ENCODE measurements around the gene SEMA4B. TPM values are rescaled to one million over a fixed set of nuclear protein-coding genes. Genes with fewer than 3 reads are reported as not detected.
A peak's percentile ranks its signal among the peaks of the same experiment; 100 is the strongest.

The SEMA4B gene
- total RNA-seq, 2 donors from 2014 or later: 42.8 to 63.9 TPM

DNA sequence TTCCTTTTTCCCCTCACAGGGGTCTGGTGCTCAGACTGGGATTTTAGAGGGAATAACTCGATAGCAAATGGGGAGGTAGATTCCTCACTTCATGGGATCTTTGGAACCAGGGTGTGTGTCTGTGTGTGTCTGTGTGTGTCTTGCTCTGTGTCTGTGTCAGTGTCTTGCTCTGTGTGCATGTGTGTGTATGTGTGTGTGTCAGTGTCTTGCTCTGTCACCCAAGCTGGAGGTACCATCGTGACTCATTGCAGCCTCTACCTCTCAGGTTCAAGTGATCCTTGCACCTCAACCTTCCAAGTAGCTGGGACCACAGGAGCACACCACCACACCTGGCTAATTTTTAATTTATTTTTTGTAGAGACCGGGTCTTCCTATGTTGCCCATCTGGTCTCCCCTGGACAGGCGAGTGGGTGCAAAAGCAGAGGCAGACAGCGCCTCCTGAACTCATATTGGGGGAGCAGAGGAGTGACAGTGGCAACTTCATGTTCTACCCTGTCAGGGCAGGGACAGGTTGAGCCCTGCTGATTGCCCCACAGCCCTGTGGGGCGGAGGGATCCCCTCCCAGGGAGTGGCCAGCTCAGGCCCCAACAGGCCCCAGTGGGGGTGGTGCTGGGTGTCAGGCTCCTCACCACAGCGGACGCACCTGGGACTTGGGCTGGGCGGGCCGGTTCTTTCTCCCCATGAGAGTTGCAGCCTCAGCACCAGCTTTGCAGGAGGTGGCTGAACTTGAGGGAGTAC lies 10.4 kb upstream of the SEMA4B start:
- Histone ChIP-seq H3K27me3 (no peaks in the 10 kb centered on the region), H3K4me1 (peaks cover 88% of the 10 kb centered on the region), H3K4me3 (no peak overlapping the region), H3K9me3 (no peaks in the 10 kb centered on the region), H3K36me3 (replicated peaks in 1 of 2; ENCODE audit: insufficient read depth in 1 of 2, low read depth in 2 of 2) (no peaks in the 10 kb centered on the region), H3K27ac (peak overlapping the region; percentile 64 to 83 (median 72))
- intact Hi-C loops (cut with DNase I): no loop called here
- DNase-seq: peak in 2 of 4 donors; percentile 15 to 24
- TF ChIP-seq POLR2A (IDR thresholded peaks at IDR 0.05): no peak
- TF ChIP-seq CTCF (IDR thresholded peaks at IDR 0.05): no peak
- no peak for ATAC-seq
- WGBS, 2 donors: 64 to 80% methylated on average over 4 to 9 of the region's 10 CpGs

GRCh38 chr15:90191344-90191687 lies 9.8 kb upstream of the SEMA4B start:
- whole genome bisulfite sequencing, 2 donors: 51 to 61% methylated on average over 3 of the region's 3 CpGs
- Histone ChIP-seq H3K9me3 (no peaks in the 10 kb centered on the region), H3K36me3 (replicated peaks in 1 of 2; ENCODE audit: insufficient read depth in 1 of 2, low read depth in 2 of 2) (no peaks in the 10 kb centered on the region), H3K4me1 (peaks cover 82% of the 10 kb centered on the region), H3K4me3 (no peak overlapping the region), H3K27ac (peak overlapping the region; percentile 64 to 83 (median 72)), H3K27me3 (no peaks in the 10 kb centered on the region)
- ATAC-seq (no peak), DNase-seq (no peak)
- no peak for TF ChIP-seq POLR2A (IDR thresholded peaks at IDR 0.05)
- no peak for TF ChIP-seq CTCF (IDR thresholded peaks at IDR 0.05)
- intact Hi-C loops (cut with DNase I): no loop called here

GRCh38 chr15:90191794-90192509 lies 9.2 kb upstream of the SEMA4B start:
- peak overlapping the region; percentile 64 to 83 (median 72) for H3K27ac ChIP-seq

DNA sequence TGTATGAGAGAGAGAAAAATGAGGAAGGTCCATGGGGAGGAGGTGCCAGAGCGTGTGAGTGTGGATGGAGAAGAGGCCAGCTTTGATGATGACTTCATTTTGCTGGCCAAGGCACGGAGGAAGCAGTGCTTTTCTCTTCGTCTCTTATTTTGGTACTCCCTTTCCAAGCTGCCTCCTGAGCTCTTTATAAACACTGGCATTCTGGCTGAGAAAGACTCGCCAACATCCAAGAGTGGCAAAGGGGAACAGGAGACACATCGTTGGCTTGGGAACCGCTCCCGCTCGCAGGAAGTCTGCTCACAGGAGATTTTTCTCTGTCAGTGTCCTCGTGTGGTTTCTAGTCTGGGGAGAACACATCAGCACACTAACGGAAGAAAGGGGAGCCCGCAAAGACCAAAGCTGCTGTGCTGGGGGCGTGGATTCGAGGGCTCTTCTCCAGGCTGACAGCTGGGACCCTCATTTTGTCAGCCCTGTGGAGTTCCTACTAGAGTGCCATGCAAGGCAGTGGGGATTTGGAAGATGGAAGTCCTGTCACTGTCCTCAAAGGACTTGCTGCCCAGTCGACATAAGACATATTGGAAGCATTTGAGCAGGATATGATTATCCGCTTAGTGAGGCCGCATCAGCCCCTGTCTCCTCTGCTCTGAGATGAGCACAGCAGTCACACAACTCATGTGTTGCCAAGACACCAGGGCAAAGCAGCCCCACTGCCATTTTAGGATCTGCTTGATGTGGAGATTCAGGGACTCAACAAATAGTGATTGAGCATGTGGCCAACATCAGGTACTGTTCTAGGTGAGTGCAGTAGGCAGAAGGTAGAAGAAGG lies 8.0 kb upstream of the SEMA4B start:
- intact Hi-C loops (cut with DNase I): no loop called here
- DNase-seq: peak in 2 of 4 donors; percentile 16 to 20

More at GRCh38 chr15:90191794-90192509, 9.2 kb upstream of the SEMA4B start:
- intact Hi-C loops (cut with DNase I): no loop called here
- TF ChIP-seq POLR2A (IDR thresholded peaks at IDR 0.05) (peak in 1 of 3 donors; percentile 8), CTCF (IDR thresholded peaks at IDR 0.05) (peak in 1 of 7 experiments; percentile 18)
- Histone ChIP-seq H3K9me3 (no peaks in the 10 kb centered on the region), H3K36me3 (replicated peaks in 1 of 2; ENCODE audit: insufficient read depth in 1 of 2, low read depth in 2 of 2) (no peaks in the 10 kb centered on the region), H3K27me3 (no peaks in the 10 kb centered on the region), H3K4me3 (no peak overlapping the region), H3K4me1 (peaks cover 78% of the 10 kb centered on the region)
- peak; percentile 95 to 99 (median 98) for DNase-seq
- peak; percentile 96 for ATAC-seq
- 0 to 13% methylated on average over 4 of the region's 7 CpGs for WGBS, 2 donors

More for the DNA sequence above, 8.0 kb upstream of the SEMA4B start:
- H3K36me3 ChIP-seq (replicated peaks in 1 of 2; ENCODE audit: insufficient read depth in 1 of 2, low read depth in 2 of 2): no peaks in the 10 kb centered on the region
- no peak overlapping the region for H3K4me3 ChIP-seq
- WGBS, 2 donors: 57 to 61% methylated on average over 14 to 16 of the region's 16 CpGs
- H3K4me1 ChIP-seq: peaks cover 66% of the 10 kb centered on the region
- H3K27ac ChIP-seq: peak overlapping the region; percentile 64 to 83 (median 68)
- H3K27me3 ChIP-seq: no peaks in the 10 kb centered on the region
- ATAC-seq: no peak
- TF ChIP-seq POLR2A (IDR thresholded peaks at IDR 0.05) (no peak), CTCF (IDR thresholded peaks at IDR 0.05) (no peak)
- no peaks in the 10 kb centered on the region for H3K9me3 ChIP-seq

Measured in body of pancreas (tissue), 4 donors.